Dendritic cell treated with granulocyte-macrophage colony-stimulating factor and Interleukin-4, amounts not matched to agents 40 ng/mL and 50 ng/mL, for 4 days (primary cell): ENCODE data around the gene CENPQ.

Experiments used
- H3K27ac Mint-ChIP-seq: one replicate; pipeline ENCODE4 v1.8.0; 2022; ENCODE audit warnings: mild to moderate bottlenecking, mixed read lengths
- H3K27me3 Mint-ChIP-seq: one replicate; pipeline ENCODE4 v1.8.0; 2022; ENCODE audit warnings: mild to moderate bottlenecking, mixed read lengths
- H3K36me3 Mint-ChIP-seq: one replicate; pipeline ENCODE4 v1.8.0; 2022; ENCODE audit warnings: low read depth, mixed read lengths
- H3K4me1 Mint-ChIP-seq: one replicate; pipeline ENCODE4 v1.8.0; 2022; ENCODE audit warnings: low read depth, mixed read lengths
- H3K4me3 Mint-ChIP-seq: one replicate; pipeline ENCODE4 v1.8.0; 2022; ENCODE audit warnings: mild to moderate bottlenecking, moderate library complexity, mixed read lengths
- H3K9me3 Mint-ChIP-seq: one replicate; pipeline ENCODE4 v1.8.0; 2022; ENCODE audit warnings: mixed read lengths
- intact Hi-C: fragments of 100-400 bp; cut with micrococcal nuclease; formaldehyde crosslinking; loops from one replicate; pipeline ENCODE4 v1.15.0; 2022

CENPQ gene

DNA sequence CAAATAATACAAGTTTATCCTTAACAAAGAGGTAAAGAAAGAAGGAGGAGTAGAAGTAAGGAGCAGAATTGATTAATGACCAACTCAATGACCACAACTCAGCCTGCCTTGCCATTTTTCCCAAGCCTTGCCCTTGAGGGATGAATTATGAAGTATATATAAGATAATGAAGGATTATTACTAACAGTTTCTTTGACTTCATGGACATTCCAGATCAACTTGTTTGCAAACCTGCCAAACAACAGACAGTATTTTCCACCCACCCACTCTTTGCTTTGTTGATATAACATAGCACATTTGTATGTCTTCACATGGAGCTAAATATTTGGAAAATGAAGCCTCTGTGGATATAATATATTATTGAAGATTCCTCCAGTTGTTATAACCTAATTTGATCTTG is 77.4 kb downstream of the CENPQ start:
- no peak overlapping the region for H3K27ac Mint-ChIP-seq
- H3K4me1 Mint-ChIP-seq = no peaks in the 10 kb centered on the region
- no peaks in the 10 kb centered on the region for H3K9me3 Mint-ChIP-seq
- H3K27me3 Mint-ChIP-seq = no peaks in the 10 kb centered on the region
- no peak overlapping the region for H3K4me3 Mint-ChIP-seq
- H3K36me3 Mint-ChIP-seq = no peaks in the 10 kb centered on the region
- intact Hi-C loops = no loop called here

DNA sequence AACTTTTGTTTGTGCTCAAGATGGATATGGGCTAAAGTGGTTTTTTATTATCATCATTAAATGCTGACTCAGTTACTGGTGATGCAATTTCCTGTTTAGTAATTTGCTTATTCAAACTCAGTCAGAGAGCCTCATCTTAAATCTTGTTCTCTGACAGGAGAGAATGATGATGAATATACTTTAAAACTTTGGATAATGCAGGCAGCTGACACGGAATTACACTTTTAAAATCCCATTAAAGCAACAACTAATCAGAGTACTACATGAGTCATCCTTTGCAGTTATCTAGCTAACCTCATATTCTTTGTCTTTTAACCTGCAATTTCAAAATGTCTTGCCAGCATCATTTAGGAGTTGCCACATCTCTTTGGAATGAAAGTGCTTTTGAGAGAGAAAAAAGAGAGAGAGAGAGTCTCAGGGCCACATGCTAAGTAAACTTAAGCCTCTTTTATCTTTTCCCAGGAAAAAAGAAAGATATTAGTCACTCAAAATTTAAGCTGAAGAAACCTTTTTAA is 78.1 kb downstream of the CENPQ start:
- H3K27me3 Mint-ChIP-seq = no peaks in the 10 kb centered on the region
- H3K4me3 Mint-ChIP-seq = no peak overlapping the region
- intact Hi-C loops = no loop called here
- H3K4me1 Mint-ChIP-seq = no peaks in the 10 kb centered on the region
- H3K36me3 Mint-ChIP-seq = no peaks in the 10 kb centered on the region
- H3K9me3 Mint-ChIP-seq = no peaks in the 10 kb centered on the region
- no peak overlapping the region for H3K27ac Mint-ChIP-seq

DNA sequence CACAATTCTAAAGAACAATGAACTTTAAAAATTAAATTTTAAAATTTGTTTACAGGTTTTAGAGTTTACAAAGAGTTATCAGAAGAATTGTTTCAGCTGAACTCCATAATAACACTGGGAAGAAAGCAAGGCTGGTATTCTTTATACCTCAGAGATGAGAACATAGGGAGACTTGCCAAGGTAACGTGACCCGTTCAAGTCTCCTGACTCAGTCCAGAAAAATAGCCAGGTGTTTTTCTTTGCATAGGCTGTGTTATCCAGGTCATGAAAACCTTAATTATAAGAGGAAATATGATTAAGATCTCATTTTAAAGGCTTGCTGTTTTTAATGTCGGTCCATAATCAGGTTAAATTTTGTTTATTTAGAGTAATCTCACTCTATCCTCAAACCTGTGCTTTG is 78.8 kb downstream of the CENPQ start:
- no peak overlapping the region for H3K4me3 Mint-ChIP-seq
- H3K27me3 Mint-ChIP-seq = no peaks in the 10 kb centered on the region
- H3K27ac Mint-ChIP-seq = no peak overlapping the region
- H3K36me3 Mint-ChIP-seq = no peaks in the 10 kb centered on the region
- intact Hi-C loops = no loop called here
- no peaks in the 10 kb centered on the region for H3K9me3 Mint-ChIP-seq
- no peaks in the 10 kb centered on the region for H3K4me1 Mint-ChIP-seq
